ENCODE measurements around the gene MS4A13. TPM values are rescaled to one million over a fixed set of nuclear protein-coding genes. Genes with fewer than 3 reads are reported as not detected.

MS4A13 gene
- total and polyA plus RNA-seq, 2 of the 8 experiments (the other 6 are each of a cell fraction or from before 2014, with no cell fraction given): not detected

- H3K79me1 ChIP-seq (ENCODE audit: low read depth, low read length): no peaks in the 10 kb centered on the region
- no peak overlapping the region for H3K14ac ChIP-seq (ENCODE audit: insufficient read length)
- no peaks in the 10 kb centered on the region for H3K27me3 ChIP-seq (replicated peaks in 1 of 4; ENCODE audit: control insufficient read depth in 3 of 4, extremely low read depth in 1 of 4, insufficient read depth in 3 of 4, low read length in 3 of 4)
- ChIA-PET POLR2A (ENCODE audit: partially characterized antibody) (no interaction called here), CTCF (ENCODE audit: partially characterized antibody) (interaction anchor here (0.9 kb wide), 1 partner anchor 35 kb away, joined by 3 read pairs; no protein-coding TSS in a partner anchor)
- H3K23ac ChIP-seq (ENCODE audit: insufficient read length): no peak overlapping the region
- no peak for FAIRE-seq
- no peak overlapping the region for H3K56ac ChIP-seq (replicated peaks; ENCODE audit: insufficient read length, low read depth, low read length)
- no peak overlapping the region for H3K27ac ChIP-seq (ENCODE audit: low read depth, low read length)
- H2AFZ ChIP-seq (ENCODE audit: low read length): no peak overlapping the region
- no peaks in the 10 kb centered on the region for H3K23me2 ChIP-seq (ENCODE audit: low read depth, low read length)
- no peak overlapping the region for H2BK15ac ChIP-seq (ENCODE audit: low read length)
- no peak overlapping the region for H3K4ac ChIP-seq (replicated peaks; ENCODE audit: insufficient read length, low read depth, low read length)
- no peak overlapping the region for H4K5ac ChIP-seq (ENCODE audit: insufficient read length, low read depth, low read length)
- 0 out of 7 replicates have a peak, but pooled peaks cover 0 to 2% (median 0%) of the 10 kb centered on the region in 4 experiments for H3K4me1 ChIP-seq (replicated peaks in 1 of 4; ENCODE audit: control insufficient read depth in 3 of 4, insufficient read depth in 4 of 4, low read length in 3 of 4)
- H4K8ac ChIP-seq (ENCODE audit: extremely low read depth, insufficient read depth, low read length): no peak overlapping the region
- 98% methylated on average over 3 of the region's 3 CpGs; no CpG with 5 or more reads in 1 of the 2 experiments for WGBS, 2 experiments (ENCODE audit: extremely low coverage in 1 of 2, insufficient coverage in 1 of 2, insufficient read length in 1 of 2, insufficient replicate concordance in 2 of 2, low coverage in 1 of 2, low lambda C conversion rate in 2 of 2, missing lambda C conversion rate in 1 of 2)
- no peak for DNase-seq (ENCODE audit: low read depth in 1 of 2, low spot score in 2 of 2)
- H2BK5ac ChIP-seq (ENCODE audit: low read depth, low read length): no peak overlapping the region
- no peak overlapping the region for H3K4me3 ChIP-seq (ENCODE audit: extremely low read depth in 1 of 4, insufficient read depth in 2 of 4, low read depth in 3 of 4, low read length in 4 of 4)
- no peaks in the 10 kb centered on the region; a peak in 1 of 8 replicates for H3K36me3 ChIP-seq (ENCODE audit: control insufficient read depth in 2 of 4, insufficient read depth in 4 of 4, low read length in 3 of 4)
- H4K20me1 ChIP-seq (replicated peaks in 1 of 2; ENCODE audit: control insufficient read depth in 1 of 2, insufficient read depth in 2 of 2, low read length in 2 of 2): no peaks in the 10 kb centered on the region
- no peak overlapping the region for H2BK120ac ChIP-seq (replicated peaks; ENCODE audit: low read depth, low read length)
- H3K79me2 ChIP-seq (ENCODE audit: control insufficient read depth in 1 of 2, insufficient read depth in 2 of 2, low read length in 2 of 2): no peaks in the 10 kb centered on the region
- TF ChIP-seq KDM4A (IDR thresholded peaks at IDR 0.05; ENCODE audit: low read depth, low read length, severe bottlenecking) (no peak), MAFK (IDR thresholded peaks at IDR 0.05; ENCODE audit: low read depth, low read length) (no peak), TCF12 (IDR thresholded peaks at IDR 0.05; ENCODE audit: low read depth, low read length) (no peak), ZNF274 (IDR thresholded peaks at IDR 0.05; ENCODE audit: borderline replicate concordance, extremely low read depth, low read length) (no peak), TAF7 (optimal IDR thresholded peaks at IDR 0.05; ENCODE audit: borderline replicate concordance, low read depth, low read length) (no peak), SIX5 (IDR thresholded peaks at IDR 0.05; ENCODE audit: low read depth, low read length) (no peak), GTF2F1 (IDR thresholded peaks at IDR 0.05; ENCODE audit: borderline replicate concordance, low read depth, low read length) (no peak), EP300 (IDR thresholded peaks at IDR 0.05; ENCODE audit: borderline replicate concordance in 1 of 2, low read depth in 2 of 2, low read length in 2 of 2) (no peak), RFX5 (IDR thresholded peaks at IDR 0.05; ENCODE audit: borderline replicate concordance, low read depth, low read length) (no peak), SP2 (IDR thresholded peaks at IDR 0.05; ENCODE audit: low read length) (no peak), TBP (IDR thresholded peaks at IDR 0.05; ENCODE audit: low read depth, low read length) (no peak), CREB1 (IDR thresholded peaks at IDR 0.05) (no peak), MAX (IDR thresholded peaks at IDR 0.05) (no peak)
- no peak overlapping the region for H3K9ac ChIP-seq (replicated peaks in 1 of 4; ENCODE audit: extremely low read depth in 1 of 4, low read depth in 3 of 4, low read length in 3 of 4)
- no peak overlapping the region for H2BK12ac ChIP-seq (ENCODE audit: low read depth, low read length)
- peak overlapping the region; percentile 21; the same call in 1 of the 2 replicates for H2BK20ac ChIP-seq (ENCODE audit: low read length)
- 0 out of 2 replicates have a peak overlapping the region, but pooled peaks have one; percentile 24 for H2AK5ac ChIP-seq (ENCODE audit: low read depth, low read length)
- H3K4me2 ChIP-seq (ENCODE audit: insufficient read depth in 1 of 2, low read depth in 2 of 2, low read length in 2 of 2): no peak overlapping the region
- H3K9me3 ChIP-seq (ENCODE audit: insufficient read depth in 2 of 2, low read depth in 1 of 2, low read length in 1 of 2): peaks cover 10 to 15% of the 10 kb centered on the region in 2 experiments; a peak in 2 of 4 replicates
- H4K91ac ChIP-seq (replicated peaks; ENCODE audit: insufficient read length, low read length): no peak overlapping the region
- no peak overlapping the region for H3K18ac ChIP-seq (ENCODE audit: extremely low read depth, low read length)
Observed at GRCh38 chr11:60530454-60531100, 15.4 kb downstream of the MS4A13 start.

All from H1 (cell line).